ENCODE results near the gene PLXNA4.

Gene PLXNA4

GRCh38 chr7:132106491-132106890 lies 469.8 kb downstream of the PLXNA4 start:
- DNase-seq (ENCODE audit: low spot score): no peak
- ChIA-PET CTCF (no interaction called here), POLR2A (ENCODE audit: low non-redundant PET) (no interaction called here)
- no peak overlapping the region for H3K27ac ChIP-seq
- TF ChIP-seq CTCF (conservative IDR thresholded peaks at IDR 0.05; ENCODE audit: low read depth): no peak

GRCh38 chr7:132105096-132105495 lies 471.2 kb downstream of the PLXNA4 start:
- no peak for TF ChIP-seq CTCF (conservative IDR thresholded peaks at IDR 0.05; ENCODE audit: low read depth)
- POLR2A ChIA-PET (ENCODE audit: low non-redundant PET): no interaction called here
- DNase-seq (ENCODE audit: low spot score): no peak
- no peak overlapping the region for H3K27ac ChIP-seq
- CTCF ChIA-PET: no interaction called here

- H3K27ac ChIP-seq: no peak overlapping the region
- TF ChIP-seq CTCF (conservative IDR thresholded peaks at IDR 0.05; ENCODE audit: low read depth): no peak
- ChIA-PET CTCF (no interaction called here), POLR2A (ENCODE audit: low non-redundant PET) (no interaction called here)
- no peak for DNase-seq (ENCODE audit: low spot score)
Observed at GRCh38 chr7:132103718-132104117, 472.6 kb downstream of the PLXNA4 start.

- H3K27ac ChIP-seq: no peak overlapping the region
- ChIA-PET POLR2A (ENCODE audit: low non-redundant PET) (no interaction called here), CTCF (no interaction called here)
- TF ChIP-seq CTCF (conservative IDR thresholded peaks at IDR 0.05; ENCODE audit: low read depth): no peak
- DNase-seq (ENCODE audit: low spot score): no peak
Observed at GRCh38 chr7:132102942-132103341, 473.3 kb downstream of the PLXNA4 start.

GRCh38 chr7:132102391-132102790 lies 473.9 kb downstream of the PLXNA4 start:
- no peak for DNase-seq (ENCODE audit: low spot score)
- POLR2A ChIA-PET (ENCODE audit: low non-redundant PET): no interaction called here
- no peak overlapping the region for H3K27ac ChIP-seq
- TF ChIP-seq CTCF (conservative IDR thresholded peaks at IDR 0.05; ENCODE audit: low read depth): no peak
- CTCF ChIA-PET: no interaction called here

- ChIA-PET POLR2A (ENCODE audit: low non-redundant PET) (no interaction called here), CTCF (interaction anchor here (0.7 kb wide), 1 partner anchor 23 kb away, joined by 4 read pairs; no protein-coding TSS in a partner anchor)
- DNase-seq (ENCODE audit: low spot score): no peak
- H3K27ac ChIP-seq: no peak overlapping the region
- no peak for TF ChIP-seq CTCF (conservative IDR thresholded peaks at IDR 0.05; ENCODE audit: low read depth)
Observed at GRCh38 chr7:132100981-132101380, 475.3 kb downstream of the PLXNA4 start.

GRCh38 chr7:132100483-132100882 lies 475.8 kb downstream of the PLXNA4 start:
- ChIA-PET POLR2A (ENCODE audit: low non-redundant PET) (no interaction called here), CTCF (interaction anchor here (0.7 kb wide), 1 partner anchor 23 kb away, joined by 4 read pairs; no protein-coding TSS in a partner anchor)
- no peak for DNase-seq (ENCODE audit: low spot score)
- H3K27ac ChIP-seq: no peak overlapping the region
- no peak for TF ChIP-seq CTCF (conservative IDR thresholded peaks at IDR 0.05; ENCODE audit: low read depth)
